GM12801 (cell line): ENCODE data around the gene MIEF1.

Experiments used
- TF ChIP-seq, protein P1 (sequence below): IDR thresholded peaks from one replicate; pipeline ENCODE4 v1.5.1; 2011; ENCODE audit warnings: control low read depth; ENCODE audit not compliant: insufficient read length; ENCODE audit errors: extremely low read depth

MIEF1 gene

GRCh38 chr22:39563571-39564428 lies 61.7 kb downstream of the MIEF1 start:
- TF ChIP-seq, protein P1, sequence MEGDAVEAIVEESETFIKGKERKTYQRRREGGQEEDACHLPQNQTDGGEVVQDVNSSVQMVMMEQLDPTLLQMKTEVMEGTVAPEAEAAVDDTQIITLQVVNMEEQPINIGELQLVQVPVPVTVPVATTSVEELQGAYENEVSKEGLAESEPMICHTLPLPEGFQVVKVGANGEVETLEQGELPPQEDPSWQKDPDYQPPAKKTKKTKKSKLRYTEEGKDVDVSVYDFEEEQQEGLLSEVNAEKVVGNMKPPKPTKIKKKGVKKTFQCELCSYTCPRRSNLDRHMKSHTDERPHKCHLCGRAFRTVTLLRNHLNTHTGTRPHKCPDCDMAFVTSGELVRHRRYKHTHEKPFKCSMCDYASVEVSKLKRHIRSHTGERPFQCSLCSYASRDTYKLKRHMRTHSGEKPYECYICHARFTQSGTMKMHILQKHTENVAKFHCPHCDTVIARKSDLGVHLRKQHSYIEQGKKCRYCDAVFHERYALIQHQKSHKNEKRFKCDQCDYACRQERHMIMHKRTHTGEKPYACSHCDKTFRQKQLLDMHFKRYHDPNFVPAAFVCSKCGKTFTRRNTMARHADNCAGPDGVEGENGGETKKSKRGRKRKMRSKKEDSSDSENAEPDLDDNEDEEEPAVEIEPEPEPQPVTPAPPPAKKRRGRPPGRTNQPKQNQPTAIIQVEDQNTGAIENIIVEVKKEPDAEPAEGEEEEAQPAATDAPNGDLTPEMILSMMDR, result no peak

- TF ChIP-seq, protein P1, result no peak
Observed at GRCh38 chr22:39565414-39565944, 63.4 kb downstream of the MIEF1 start.

GRCh38 chr22:39567135-39567946 lies 65.3 kb downstream of the MIEF1 start:
- TF ChIP-seq, protein P1, result no peak
